Thyroid gland (tissue), 4 donors: Measurements from ENCODE around the gene ANP32A. TPM values are rescaled to one million over a fixed set of nuclear protein-coding genes. Genes with fewer than 3 reads are reported as not detected.

Source experiments
- DNase-seq, 2 donors: peaks; one replicate each; pipeline ENCODE4 v3.0.0-alpha.2; 2019
- H3K27ac ChIP-seq, 3 donors: fragments of 200-600 bp; sonication (generic); 1 replicate in 2 of 3; 2 replicates in 1 of 3; pipeline ENCODE4 v1.5.1; 2016 to 2019; ENCODE audit warnings: mild to moderate bottlenecking in 1 of 3, moderate library complexity in 1 of 3
- H3K27me3 ChIP-seq: fragments of 200-600 bp; sonication (generic); one replicate; pipeline ENCODE4 v1.5.1; 2019
- H3K36me3 ChIP-seq, 2 donors: fragments of 200-600 bp; sonication (generic); one replicate each; pipeline ENCODE4 v1.5.1; 2016 to 2019
- H3K4me1 ChIP-seq, 2 donors: fragments of 200-600 bp; sonication (generic); one replicate each; pipeline ENCODE4 v1.5.1; 2017 to 2019
- H3K4me3 ChIP-seq, 3 donors: fragments of 200-600 bp; sonication (generic); replicated peaks in 1 of 3; 1 replicate in 2 of 3; 2 replicates in 1 of 3; pipeline ENCODE4 v1.5.1; 2016; ENCODE audit warnings: mild to moderate bottlenecking in 1 of 3
- H3K9me3 ChIP-seq: fragments of 200-600 bp; sonication (generic); one replicate; pipeline ENCODE4 v1.5.1; 2017
- POLR2A ChIP-seq, 2 donors: fragments of 450-650 bp; IDR thresholded peaks; one replicate each; pipeline ENCODE4 v1.6.1; 2017; ENCODE audit warnings: antibody characterized with exemption in 2 of 2, mild to moderate bottlenecking in 2 of 2, moderate library complexity in 1 of 2
- WGBS, 2 donors: methylation state at CpG; one replicate each; pipeline ENCODE4 v1.1.5; 2017; 5-methylcytosine and 5-hydroxymethylcytosine counted together
- intact Hi-C: fragments of 100-400 bp; cut with DNase I; formaldehyde crosslinking; loops from one replicate; pipeline ENCODE4 v1.15.1; 2023
- total RNA-seq, 4 donors: library from RNA; depleted of rRNA; stranded (reverse); fragments of >200 nt; gene quantifications; one replicate each; pipeline ENCODE4 v1.2.3, GENCODE V29; 2016
- TF ChIP-seq, protein P1 (sequence below), 6 experiments: fragments of 200-600 bp in 3 of 6; fragments of 450-650 bp in 3 of 6; sonication (generic) in 3 of 6; IDR thresholded peaks; one replicate each; pipeline ENCODE4 v1.5.1; 2016 to 2019; ENCODE audit warnings: antibody characterized with exemption in 6 of 6, mild to moderate bottlenecking in 2 of 6, inconsistent platforms in 1 of 6, moderate library complexity in 1 of 6

ANP32A gene
- total RNA-seq, 4 donors from 2014 or later = 65.4 to 116 (median 79.5) TPM

DNA sequence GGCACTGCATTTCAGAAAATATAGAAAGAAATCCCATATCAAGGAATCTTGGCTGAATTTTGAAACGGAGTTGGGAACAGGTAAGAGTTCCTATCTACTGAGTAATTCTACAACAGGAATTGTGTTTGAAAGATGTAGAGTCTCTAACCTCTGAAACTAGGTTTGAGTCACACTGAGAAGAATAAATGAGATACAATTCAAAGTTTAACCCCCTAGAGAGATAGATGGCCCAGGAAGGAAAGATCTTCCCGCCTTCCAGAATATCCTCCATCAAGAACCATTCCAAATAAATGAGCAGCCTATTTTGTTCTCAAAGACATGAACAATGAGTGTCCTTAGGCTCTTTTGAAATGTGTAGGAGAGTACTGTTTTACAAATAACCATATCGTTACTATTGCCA is 2.9 kb upstream of the ANP32A start:
- Histone ChIP-seq H3K9me3 (no peaks in the 10 kb centered on the region), H3K27me3 (no peaks in the 10 kb centered on the region), H3K4me1 (peaks cover 6% of the 10 kb centered on the region in 2 donors), H3K4me3 (no peak overlapping the region), H3K36me3 (no peaks in the 10 kb centered on the region), H3K27ac (no peak overlapping the region)
- DNase-seq = no peak
- 93 to 96% methylated on average over 3 of the region's 3 CpGs for WGBS, 2 donors
- TF ChIP-seq POLR2A (IDR thresholded peaks at IDR 0.05) = no peak
- TF ChIP-seq, protein P1, sequence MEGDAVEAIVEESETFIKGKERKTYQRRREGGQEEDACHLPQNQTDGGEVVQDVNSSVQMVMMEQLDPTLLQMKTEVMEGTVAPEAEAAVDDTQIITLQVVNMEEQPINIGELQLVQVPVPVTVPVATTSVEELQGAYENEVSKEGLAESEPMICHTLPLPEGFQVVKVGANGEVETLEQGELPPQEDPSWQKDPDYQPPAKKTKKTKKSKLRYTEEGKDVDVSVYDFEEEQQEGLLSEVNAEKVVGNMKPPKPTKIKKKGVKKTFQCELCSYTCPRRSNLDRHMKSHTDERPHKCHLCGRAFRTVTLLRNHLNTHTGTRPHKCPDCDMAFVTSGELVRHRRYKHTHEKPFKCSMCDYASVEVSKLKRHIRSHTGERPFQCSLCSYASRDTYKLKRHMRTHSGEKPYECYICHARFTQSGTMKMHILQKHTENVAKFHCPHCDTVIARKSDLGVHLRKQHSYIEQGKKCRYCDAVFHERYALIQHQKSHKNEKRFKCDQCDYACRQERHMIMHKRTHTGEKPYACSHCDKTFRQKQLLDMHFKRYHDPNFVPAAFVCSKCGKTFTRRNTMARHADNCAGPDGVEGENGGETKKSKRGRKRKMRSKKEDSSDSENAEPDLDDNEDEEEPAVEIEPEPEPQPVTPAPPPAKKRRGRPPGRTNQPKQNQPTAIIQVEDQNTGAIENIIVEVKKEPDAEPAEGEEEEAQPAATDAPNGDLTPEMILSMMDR (IDR thresholded peaks at IDR 0.05) = no peak
- intact Hi-C loops = loop anchor here (5.0 kb wide), 1 partner anchor 36 kb away; no protein-coding TSS in a partner anchor

DNA sequence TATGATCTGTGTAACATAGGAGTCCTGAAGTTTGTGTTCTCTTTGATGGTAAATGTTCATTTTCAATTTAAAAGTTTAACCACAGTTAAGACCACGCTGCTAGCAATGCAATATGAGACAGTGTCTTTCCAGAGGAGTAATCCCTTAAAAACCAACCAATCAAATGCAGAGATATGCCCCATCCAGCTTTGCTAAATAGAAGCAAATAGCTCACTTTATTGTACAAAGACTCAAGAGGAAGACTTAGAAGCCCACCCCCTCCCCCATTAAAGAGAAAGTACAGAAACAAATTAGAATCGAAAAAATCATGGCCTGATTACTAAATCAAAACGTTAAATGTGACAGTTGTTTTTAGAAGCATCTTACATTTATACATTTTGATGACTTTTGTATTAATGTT is 2.1 kb upstream of the ANP32A start:
- Histone ChIP-seq H3K4me3 (no peak overlapping the region), H3K27ac (no peak overlapping the region), H3K27me3 (no peaks in the 10 kb centered on the region), H3K36me3 (no peaks in the 10 kb centered on the region), H3K4me1 (peaks cover 6% of the 10 kb centered on the region in 2 donors), H3K9me3 (no peaks in the 10 kb centered on the region)
- no peak for TF ChIP-seq POLR2A (IDR thresholded peaks at IDR 0.05)
- TF ChIP-seq, protein P1 (IDR thresholded peaks at IDR 0.05) = no peak
- intact Hi-C loops = loop anchor here (5.0 kb wide), 1 partner anchor 36 kb away; no protein-coding TSS in a partner anchor
- WGBS, 2 donors = 70 to 76% methylated on average over 3 of the region's 3 CpGs
- DNase-seq = no peak

DNA sequence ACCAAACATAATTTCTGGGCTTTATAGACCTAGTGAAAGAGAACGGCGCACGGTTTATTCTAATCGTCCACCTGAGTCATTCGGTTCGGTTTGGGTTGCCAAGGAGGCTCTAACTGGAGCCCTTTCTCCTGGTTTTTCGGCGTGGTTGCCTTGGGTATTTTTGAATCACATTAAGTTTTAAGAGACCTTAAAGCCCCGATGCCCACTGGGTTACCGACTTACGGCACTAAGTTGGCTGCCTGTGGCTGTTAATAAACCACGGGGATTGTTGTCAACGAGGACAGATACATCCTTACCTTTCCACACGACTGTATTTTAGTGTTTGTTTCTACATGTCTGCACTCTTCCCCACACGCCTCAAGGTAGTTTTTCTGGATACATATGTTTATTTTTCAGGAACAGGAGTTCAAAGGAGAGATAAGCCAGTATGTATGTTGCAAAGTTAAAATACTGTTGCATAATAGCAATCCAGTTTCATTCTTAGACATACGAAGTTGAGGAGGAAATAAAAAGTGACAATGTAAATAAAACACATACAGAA is 1.2 kb upstream of the ANP32A start:
- no peaks in the 10 kb centered on the region for H3K27me3 ChIP-seq
- DNase-seq = peak in 1 of 2 donors; percentile 14
- H3K9me3 ChIP-seq = no peaks in the 10 kb centered on the region
- H3K27ac ChIP-seq = peak overlapping the region in 2 of 3 donors; percentile 35 to 99
- TF ChIP-seq POLR2A (IDR thresholded peaks at IDR 0.05) = no peak
- TF ChIP-seq, protein P1 (IDR thresholded peaks at IDR 0.05) = no peak
- H3K4me3 ChIP-seq = peak overlapping the region; percentile 57 to 88 (median 79)
- intact Hi-C loops = loop anchor here (5.0 kb wide), 1 partner anchor 35 kb away; no protein-coding TSS in a partner anchor
- peaks cover 6% of the 10 kb centered on the region in 2 donors for H3K4me1 ChIP-seq
- H3K36me3 ChIP-seq = no peaks in the 10 kb centered on the region
- 4 to 7% methylated on average over 16 of the region's 16 CpGs for WGBS, 2 donors

DNA sequence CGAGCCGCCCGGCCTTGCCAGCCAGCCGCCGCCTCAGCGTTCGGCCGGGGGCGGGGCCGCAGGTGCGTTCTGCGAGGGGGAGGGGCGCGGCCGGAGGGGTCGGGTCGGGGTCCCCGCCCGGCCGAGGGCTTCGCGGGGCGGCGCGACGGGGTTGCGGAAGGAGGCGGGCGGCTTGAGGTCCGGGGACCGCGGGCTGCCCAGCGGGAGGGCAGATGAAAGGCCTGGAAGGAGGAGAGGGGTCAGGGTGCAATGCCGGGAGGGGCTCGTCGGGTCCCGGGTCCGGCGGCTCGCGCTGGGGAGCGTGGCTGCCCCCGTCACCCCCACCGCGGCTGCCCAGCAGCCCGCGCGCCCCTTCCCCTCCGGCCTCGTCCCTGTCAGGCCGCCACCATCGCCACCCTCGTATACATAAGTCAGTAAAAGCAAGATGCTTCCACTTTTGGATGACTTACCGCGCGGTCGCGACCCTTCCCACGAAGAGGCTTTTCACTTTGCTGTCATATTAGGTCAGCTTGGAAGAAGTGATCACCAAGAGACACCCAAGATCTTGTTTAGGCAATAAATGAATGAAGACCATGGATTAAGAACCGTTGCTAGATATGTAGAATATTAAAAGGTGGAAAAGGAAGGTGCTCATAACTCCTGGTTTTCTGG is 620 bp upstream of the ANP32A start:
- intact Hi-C loops = loop anchor here (5.0 kb wide), 1 partner anchor 34 kb away; no protein-coding TSS in a partner anchor
- WGBS, 2 donors = 0 to 1% methylated on average over 11 to 26 of the region's 60 CpGs
- TF ChIP-seq POLR2A (IDR thresholded peaks at IDR 0.05) = no peak

DNA sequence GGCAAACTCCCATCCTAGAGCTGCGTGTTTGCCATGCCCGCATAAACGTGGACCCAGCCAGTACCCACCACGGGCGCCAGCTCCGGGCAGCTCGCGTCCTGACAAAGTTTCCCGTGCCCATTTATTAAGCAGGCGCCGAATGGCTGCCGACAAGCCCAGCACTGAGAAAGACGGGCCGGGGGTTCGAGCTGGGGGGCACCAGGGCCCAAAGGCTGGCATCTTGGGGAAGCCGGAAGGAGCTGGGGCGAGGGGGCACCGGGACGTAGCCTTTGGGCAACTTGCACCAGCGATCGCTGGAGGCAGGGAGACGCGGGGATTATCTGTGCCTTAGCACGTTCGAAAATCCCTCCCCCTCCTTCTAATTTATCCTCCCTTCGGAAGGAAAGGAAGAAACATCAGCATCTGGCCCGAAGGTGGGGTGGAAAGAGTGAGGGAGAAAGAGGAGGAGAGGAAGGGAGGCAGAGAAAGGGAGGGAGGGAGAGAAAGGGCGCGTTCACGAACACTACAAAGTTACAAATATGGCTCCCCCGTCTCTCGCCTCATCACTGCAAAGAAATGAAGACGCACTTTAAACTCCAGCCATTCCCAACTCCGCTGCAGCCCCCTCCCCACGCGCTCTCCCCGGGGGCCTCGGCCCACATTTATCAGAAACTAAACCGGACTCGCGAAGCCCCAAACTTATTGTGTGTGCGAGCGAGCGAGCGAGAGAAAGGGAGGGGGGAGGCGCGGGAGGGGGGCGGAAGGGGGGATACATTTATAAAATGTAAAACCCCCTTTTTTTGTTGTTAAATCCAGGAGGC is 1.0 kb downstream of the ANP32A start:
- peak; percentile 38 to 49 for DNase-seq
- Histone ChIP-seq H3K4me3 (peak overlapping the region; percentile 57 to 96 (median 88)), H3K36me3 (no peaks in the 10 kb centered on the region), H3K27ac (peak overlapping the region; percentile 99 to 100 (median 99)), H3K27me3 (no peaks in the 10 kb centered on the region), H3K9me3 (no peaks in the 10 kb centered on the region), H3K4me1 (peaks cover 14 to 22% of the 10 kb centered on the region in 2 donors)
- 1 to 2% methylated on average over 39 to 40 of the region's 48 CpGs for WGBS, 2 donors
- TF ChIP-seq, protein P1 (IDR thresholded peaks at IDR 0.05) = no peak
- TF ChIP-seq POLR2A (IDR thresholded peaks at IDR 0.05) = peak in 1 of 2 donors; percentile 34
- intact Hi-C loops = loop anchor here (5.0 kb wide), 1 partner anchor 32 kb away; no protein-coding TSS in a partner anchor

More for the DNA sequence above, 620 bp upstream of the ANP32A start:
- peak in 1 of 2 donors; percentile 29 for DNase-seq
- Histone ChIP-seq H3K9me3 (no peaks in the 10 kb centered on the region), H3K36me3 (no peaks in the 10 kb centered on the region), H3K27ac (peak overlapping the region; percentile 17 to 99 (median 35)), H3K4me1 (peaks cover 11 to 12% of the 10 kb centered on the region in 2 donors), H3K4me3 (peak overlapping the region; percentile 57 to 88 (median 79)), H3K27me3 (no peaks in the 10 kb centered on the region)
